Effector memory CD4-positive, alpha-beta T cell (primary cell): ENCODE measurements around the gene NEO1.
"Not testable (repeated sequence)": the region's sequence is repeated elsewhere in the genome, so short reads cannot be mapped to it uniquely, and the experiment has no call there.

Experiments used
- DNase-seq, 3 donors: peaks; one replicate each; pipeline ENCODE4 v3.0.0-alpha.2; 2020
- H3K27ac ChIP-seq: 2 replicates; pipeline ENCODE4 v1.7.0; 2013; ENCODE audit warnings: mild to moderate bottlenecking, low read length, moderate library complexity; ENCODE audit not compliant: insufficient read depth, poor library complexity, severe bottlenecking
- H3K27me3 ChIP-seq: replicated peaks from 2 replicates; pipeline ENCODE4 v1.7.0; 2013; ENCODE audit warnings: mild to moderate bottlenecking, low read length; ENCODE audit not compliant: insufficient read depth, control insufficient read depth, poor library complexity, severe bottlenecking
- H3K36me3 ChIP-seq: 2 replicates; pipeline ENCODE4 v1.7.0; 2013; ENCODE audit warnings: mild to moderate bottlenecking, low read length, moderate library complexity; ENCODE audit not compliant: control insufficient read depth, insufficient read depth
- H3K4me1 ChIP-seq: 2 replicates; pipeline ENCODE4 v1.7.0; 2013; ENCODE audit warnings: low read length, mild to moderate bottlenecking; ENCODE audit not compliant: control insufficient read depth, insufficient read depth, poor library complexity, severe bottlenecking
- H3K4me3 ChIP-seq: 2 replicates; pipeline ENCODE4 v1.7.0; 2013; ENCODE audit warnings: low read length, low read depth, mild to moderate bottlenecking; ENCODE audit not compliant: insufficient read depth, poor library complexity, severe bottlenecking
- H3K9me3 ChIP-seq: 2 replicates; pipeline ENCODE4 v1.7.0; 2013; ENCODE audit warnings: mild to moderate bottlenecking, low read length, moderate library complexity; ENCODE audit not compliant: control insufficient read depth

Gene NEO1

DNA sequence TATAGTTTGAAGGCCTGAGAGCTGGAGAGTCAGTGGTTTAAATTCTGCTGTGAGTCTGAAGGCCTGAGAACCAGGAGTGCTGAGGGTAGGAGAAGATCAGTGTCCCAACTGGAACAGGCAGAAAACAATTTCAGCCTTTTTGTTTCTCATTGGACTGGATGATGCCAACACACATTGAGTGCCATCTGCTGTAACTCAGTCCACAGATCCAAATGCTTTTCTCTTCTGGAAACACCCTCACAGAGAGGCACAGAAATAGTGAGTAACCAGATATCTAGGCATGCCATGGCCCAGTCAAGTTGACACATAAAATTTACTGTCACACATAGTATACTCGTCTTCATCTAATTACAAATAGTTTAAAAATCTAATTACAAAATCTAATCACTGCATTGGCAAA lies 100.8 kb downstream of the NEO1 start:
- Histone ChIP-seq H3K9me3 (no peaks in the 10 kb centered on the region), H3K36me3 (no peaks in the 10 kb centered on the region), H3K4me1 (no peaks in the 10 kb centered on the region), H3K27me3 (no peaks in the 10 kb centered on the region), H3K4me3 (no peak overlapping the region), H3K27ac (no peak overlapping the region)
- DNase-seq = no peak

- Histone ChIP-seq H3K4me3 (no peak overlapping the region), H3K4me1 (no peaks in the 10 kb centered on the region), H3K9me3 (no peaks in the 10 kb centered on the region), H3K27ac (no peak overlapping the region), H3K27me3 (no peaks in the 10 kb centered on the region), H3K36me3 (no peaks in the 10 kb centered on the region)
- DNase-seq = no peak
These were observed 101.2 kb downstream of the NEO1 start for GRCh38 chr15:73153447-73153846.

GRCh38 chr15:73156431-73157191 lies 104.3 kb downstream of the NEO1 start:
- DNase-seq = no peak
- Histone ChIP-seq H3K36me3 (no peaks in the 10 kb centered on the region), H3K9me3 (no peaks in the 10 kb centered on the region), H3K4me3 (no peak overlapping the region), H3K4me1 (no peaks in the 10 kb centered on the region), H3K27ac (no peak overlapping the region), H3K27me3 (no peaks in the 10 kb centered on the region)

DNA sequence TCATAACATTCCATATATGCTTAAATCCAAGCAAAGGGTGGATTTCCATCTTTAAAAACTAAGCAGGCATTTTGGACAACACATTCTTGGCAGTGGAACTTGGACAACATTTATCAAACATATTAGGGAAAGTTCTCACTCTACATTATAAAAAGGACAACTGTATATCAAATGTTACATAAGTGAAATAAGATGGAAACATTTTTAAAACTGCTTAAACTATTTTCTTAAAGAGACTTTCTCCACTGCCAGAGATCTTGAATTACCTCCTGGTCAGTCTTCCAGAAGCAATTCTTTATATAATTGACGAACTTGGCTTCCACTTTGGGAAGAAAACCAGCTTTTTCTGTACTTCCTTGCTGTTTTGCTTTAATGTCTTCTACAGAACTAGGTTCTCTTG lies 109.3 kb downstream of the NEO1 start:
- no peak for DNase-seq
- Histone ChIP-seq H3K36me3 (no peaks in the 10 kb centered on the region), H3K4me3 (no peak overlapping the region), H3K4me1 (no peaks in the 10 kb centered on the region), H3K27me3 (no peaks in the 10 kb centered on the region), H3K27ac (no peak overlapping the region), H3K9me3 (no peaks in the 10 kb centered on the region)

- H3K4me3 ChIP-seq = no peak overlapping the region
- H3K9me3 ChIP-seq = no peaks in the 10 kb centered on the region
- H3K36me3 ChIP-seq = no peaks in the 10 kb centered on the region
- no peaks in the 10 kb centered on the region for H3K4me1 ChIP-seq
- no peak for DNase-seq
- H3K27me3 ChIP-seq = no peaks in the 10 kb centered on the region
- no peak overlapping the region for H3K27ac ChIP-seq
These were observed 113.2 kb downstream of the NEO1 start for GRCh38 chr15:73165435-73165834.

- no peaks in the 10 kb centered on the region for H3K27me3 ChIP-seq
- no peak overlapping the region for H3K27ac ChIP-seq
- no peak for DNase-seq
- H3K4me3 ChIP-seq = no peak overlapping the region
- H3K4me1 ChIP-seq = no peaks in the 10 kb centered on the region
- no peaks in the 10 kb centered on the region for H3K9me3 ChIP-seq
- no peaks in the 10 kb centered on the region for H3K36me3 ChIP-seq
These were observed 113.6 kb downstream of the NEO1 start for GRCh38 chr15:73165844-73166243.

DNA sequence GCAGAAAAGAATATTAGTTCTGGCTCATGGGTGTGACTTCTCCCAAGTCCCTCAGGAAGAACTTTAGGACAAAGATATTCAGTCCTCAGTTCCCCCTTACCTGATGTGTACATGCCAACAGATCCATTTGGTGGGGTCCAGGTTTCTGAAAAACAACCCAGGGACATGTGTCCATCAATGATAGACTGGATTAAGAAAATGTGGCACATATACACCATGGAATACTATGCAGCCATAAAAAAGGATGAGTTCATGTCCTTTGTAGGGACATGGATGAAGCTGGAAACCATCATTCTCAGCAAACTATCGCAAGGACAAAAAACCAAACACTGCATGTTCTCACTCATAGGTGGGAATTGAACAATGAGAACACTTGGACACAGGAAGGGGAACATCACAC lies 114.4 kb downstream of the NEO1 start:
- DNase-seq, H3K27ac ChIP-seq, H3K36me3 ChIP-seq, H3K4me1 ChIP-seq, H3K27me3 ChIP-seq, H3K9me3 ChIP-seq, H3K4me3 ChIP-seq: not testable (repeated sequence)

DNA sequence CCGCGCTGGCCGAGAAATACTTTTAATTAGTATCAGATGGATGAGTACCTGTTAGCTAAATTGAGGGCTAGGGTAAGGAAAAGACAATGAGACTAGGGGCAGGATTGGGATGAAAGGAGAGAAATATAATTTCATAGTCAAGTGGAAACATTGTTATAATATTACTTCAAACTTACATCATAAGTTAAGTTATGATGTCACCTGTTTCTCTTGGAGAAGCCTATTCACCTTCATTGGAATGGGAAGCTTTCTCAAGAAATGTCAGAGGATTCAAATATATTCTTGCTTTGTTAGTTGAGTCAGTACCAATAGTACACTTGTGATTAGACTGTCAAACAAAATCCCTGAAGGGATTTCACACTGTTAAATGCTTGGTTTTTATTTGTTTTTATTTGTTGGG lies 116.2 kb downstream of the NEO1 start:
- no peaks in the 10 kb centered on the region for H3K9me3 ChIP-seq
- H3K27me3 ChIP-seq = no peaks in the 10 kb centered on the region
- no peak for DNase-seq
- H3K36me3 ChIP-seq = no peaks in the 10 kb centered on the region
- no peaks in the 10 kb centered on the region for H3K4me1 ChIP-seq
- no peak overlapping the region for H3K27ac ChIP-seq
- no peak overlapping the region for H3K4me3 ChIP-seq

- Histone ChIP-seq H3K4me3 (no peak overlapping the region), H3K4me1 (no peaks in the 10 kb centered on the region), H3K27me3 (no peaks in the 10 kb centered on the region), H3K27ac (no peak overlapping the region), H3K36me3 (no peaks in the 10 kb centered on the region), H3K9me3 (no peaks in the 10 kb centered on the region)
- DNase-seq = no peak
These were observed 119.4 kb downstream of the NEO1 start for GRCh38 chr15:73171711-73172110.

DNA sequence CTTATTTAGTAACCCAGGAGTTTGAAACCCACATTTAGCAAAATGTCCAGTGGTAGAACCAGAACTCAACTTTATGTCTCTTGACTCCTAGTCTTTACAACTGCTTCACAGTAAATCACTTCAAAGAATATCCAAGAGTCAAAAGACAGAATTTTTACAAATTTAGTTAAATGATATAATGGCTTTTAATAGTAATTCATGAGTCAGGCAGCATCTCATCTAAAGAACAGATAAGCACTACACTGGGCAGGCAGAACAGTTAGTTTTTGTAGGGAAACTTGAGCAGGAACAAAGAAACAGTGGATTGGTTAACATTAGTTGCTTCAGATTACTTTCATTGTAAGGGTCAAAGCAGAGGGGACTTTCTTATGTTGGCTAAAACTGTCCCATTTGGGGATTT lies 120.2 kb downstream of the NEO1 start:
- Histone ChIP-seq H3K27me3 (no peaks in the 10 kb centered on the region), H3K4me3 (no peak overlapping the region), H3K27ac (no peak overlapping the region), H3K9me3 (no peaks in the 10 kb centered on the region), H3K4me1 (no peaks in the 10 kb centered on the region), H3K36me3 (no peaks in the 10 kb centered on the region)
- no peak for DNase-seq
